G401 (cell line): Measurements from ENCODE around the gene DLEC1. TPM values are rescaled to one million over a fixed set of nuclear protein-coding genes. Genes with fewer than 3 reads are reported as not detected.

Experiments
- DNase-seq: peaks from one replicate; pipeline ENCODE4 v3.0.0-alpha.2; 2015; ENCODE audit warnings: low spot score
- in situ Hi-C: cut with HindIII; loops from 2 replicates; pipeline ENCODE4 v1.10.0; 2016; ENCODE audit warnings: low sequenced_read_pairs, mixed read lengths
- total RNA-seq: library from RNA; depleted of rRNA; stranded (reverse); fragments of >200 nt; shearing (Covaris generic); gene quantifications from 2 replicates; pipeline ENCODE4 v1.2.3, GENCODE V29; 2014; rRNA removed

DLEC1 gene
- not detected in 2 replicates for total RNA-seq

DNA sequence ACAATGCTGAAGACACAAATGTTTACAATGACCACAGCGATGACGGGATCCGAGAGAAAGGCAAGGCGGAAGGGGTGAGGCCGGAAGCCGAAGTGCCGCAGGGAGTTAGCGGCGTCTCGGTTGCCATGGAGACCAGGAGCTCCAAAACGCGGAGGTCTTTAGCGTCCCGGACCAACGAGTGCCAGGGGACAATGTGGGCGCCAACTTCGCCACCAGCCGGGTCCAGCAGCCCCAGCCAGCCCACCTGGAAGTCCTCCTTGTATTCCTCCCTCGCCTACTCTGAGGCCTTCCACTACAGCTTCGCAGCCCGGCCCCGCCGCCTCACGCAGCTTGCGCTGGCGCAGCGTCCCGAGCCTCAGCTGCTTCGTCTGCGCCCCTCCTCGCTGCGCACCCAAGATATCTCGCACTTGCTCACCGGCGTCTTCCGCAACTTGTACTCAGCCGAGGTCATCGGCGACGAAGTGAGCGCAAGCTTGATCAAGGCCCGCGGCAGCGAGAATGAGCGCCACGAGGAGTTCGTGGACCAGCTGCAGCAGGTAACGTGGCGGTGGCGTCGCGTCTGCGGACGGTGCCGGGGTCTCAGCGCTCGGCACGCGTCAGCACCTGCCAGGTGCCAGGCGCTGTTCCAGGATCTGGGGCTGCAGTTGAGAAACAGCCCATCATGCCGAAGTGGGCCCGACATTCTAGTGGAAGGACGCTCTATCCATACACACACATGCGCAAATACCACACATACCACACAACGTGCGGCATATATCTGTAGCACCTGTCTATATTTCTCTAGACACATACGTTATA is at the start of gene DLEC1:
TSS of gene DLEC1 (plus strand) at position 108 of the 798 bp plus-strand sequence. CDS start at position 126, 18 bp downstream.
- no peak for DNase-seq
- in situ Hi-C loops: no loop called here

DNA sequence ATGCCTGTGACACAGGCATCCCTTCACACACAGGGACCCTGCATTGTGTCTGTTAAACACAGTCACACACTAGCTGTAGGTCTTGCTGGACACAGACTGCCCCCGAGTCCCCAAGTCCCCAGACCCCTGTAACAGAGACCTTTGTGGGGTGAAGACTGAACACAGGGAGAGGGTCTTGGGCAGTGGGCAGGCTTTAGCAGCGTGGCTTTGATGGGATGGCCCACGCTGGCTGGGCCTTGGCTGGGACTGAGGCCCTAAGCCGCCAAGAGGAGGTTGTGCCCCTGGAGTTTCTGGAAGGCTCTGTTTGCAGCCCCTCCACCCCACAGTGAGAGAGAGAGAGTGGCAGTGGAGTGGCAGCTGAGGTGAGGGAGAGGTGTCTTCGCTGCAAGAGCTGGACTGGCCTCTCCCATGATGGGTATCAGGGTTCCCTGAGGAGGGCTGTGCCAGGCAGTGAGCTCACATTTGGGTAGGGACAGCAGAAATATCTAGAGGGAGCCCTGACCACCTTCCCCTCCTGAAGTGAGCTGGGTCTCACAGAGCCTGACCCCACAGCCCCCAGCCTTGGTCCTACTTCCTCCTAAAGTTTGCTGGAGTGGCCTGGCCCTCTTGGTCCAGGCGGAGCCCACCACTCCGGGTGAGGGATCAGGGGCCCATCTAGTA is 49.1 kb upstream of the DLEC1 start:
- in situ Hi-C loops: no loop called here
- DNase-seq: no peak

DNA sequence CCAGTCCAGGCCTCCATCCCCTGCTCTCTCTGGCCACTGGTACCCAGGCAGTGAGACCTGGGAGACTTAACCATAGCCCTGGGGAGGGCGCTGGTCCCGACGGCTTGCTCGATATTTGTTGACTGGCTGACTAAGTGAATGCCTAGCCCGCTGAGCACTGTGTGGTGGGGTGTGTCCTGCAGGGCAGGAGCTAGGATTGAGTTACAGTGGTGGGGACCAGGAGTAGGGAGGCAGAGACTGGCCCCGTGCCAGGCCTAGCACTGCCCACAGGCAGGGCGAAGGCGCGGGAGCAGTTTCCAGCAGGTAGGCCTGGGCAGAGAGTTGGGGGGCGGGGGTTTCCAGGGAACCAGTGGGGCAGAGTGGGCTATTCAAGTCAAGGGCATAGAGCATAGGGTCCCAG is 48.5 kb upstream of the DLEC1 start, which contains the start of gene VILL:
TSS of gene VILL (plus strand) at position 260 of the 400 bp plus-strand sequence. CDS start 2,887 bp downstream, outside the sequence.
- in situ Hi-C loops: no loop called here
- DNase-seq: no peak

DNA sequence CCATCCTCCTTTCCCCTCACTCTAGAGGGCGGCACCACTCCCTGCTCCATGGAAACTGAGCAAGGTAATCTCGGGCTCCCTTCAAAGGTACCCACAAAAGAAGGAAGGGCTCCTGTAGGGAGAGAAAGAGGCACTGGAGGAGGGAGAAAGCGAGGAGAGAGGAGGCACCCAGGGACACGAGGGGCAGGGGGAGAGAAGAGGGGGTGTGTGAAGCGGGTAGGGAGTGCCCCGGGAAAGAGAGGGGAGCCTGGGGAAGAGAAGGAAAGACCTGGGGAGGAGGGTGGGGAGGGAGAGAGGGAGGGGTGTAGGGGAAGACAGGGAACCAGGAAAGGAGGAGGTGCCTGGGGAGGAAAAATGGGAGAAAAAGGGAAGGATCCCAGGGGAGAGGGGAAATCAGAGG is 47.9 kb upstream of the DLEC1 start:
- no peak for DNase-seq
- in situ Hi-C loops: no loop called here

DNA sequence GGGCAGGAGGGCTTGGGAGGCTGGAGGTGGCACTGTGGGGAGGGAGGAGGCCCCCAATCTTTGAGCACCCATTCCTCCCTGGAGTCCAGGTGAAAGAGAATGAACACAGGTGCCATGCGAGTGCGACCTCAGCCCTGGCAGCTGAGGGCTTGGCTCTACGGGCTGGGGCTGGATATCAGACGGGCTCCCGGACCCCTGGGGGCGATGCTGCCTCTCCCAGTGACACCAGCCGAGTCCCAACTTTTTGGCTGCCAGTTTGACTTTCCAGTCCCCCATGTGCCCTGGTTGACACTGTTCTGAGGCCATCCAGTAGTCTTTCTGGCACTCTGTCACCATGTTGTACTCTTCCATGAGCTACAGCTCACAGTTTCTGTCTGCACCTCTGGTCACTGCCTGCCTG is 47.2 kb upstream of the DLEC1 start:
- in situ Hi-C loops: no loop called here
- DNase-seq: no peak

DNA sequence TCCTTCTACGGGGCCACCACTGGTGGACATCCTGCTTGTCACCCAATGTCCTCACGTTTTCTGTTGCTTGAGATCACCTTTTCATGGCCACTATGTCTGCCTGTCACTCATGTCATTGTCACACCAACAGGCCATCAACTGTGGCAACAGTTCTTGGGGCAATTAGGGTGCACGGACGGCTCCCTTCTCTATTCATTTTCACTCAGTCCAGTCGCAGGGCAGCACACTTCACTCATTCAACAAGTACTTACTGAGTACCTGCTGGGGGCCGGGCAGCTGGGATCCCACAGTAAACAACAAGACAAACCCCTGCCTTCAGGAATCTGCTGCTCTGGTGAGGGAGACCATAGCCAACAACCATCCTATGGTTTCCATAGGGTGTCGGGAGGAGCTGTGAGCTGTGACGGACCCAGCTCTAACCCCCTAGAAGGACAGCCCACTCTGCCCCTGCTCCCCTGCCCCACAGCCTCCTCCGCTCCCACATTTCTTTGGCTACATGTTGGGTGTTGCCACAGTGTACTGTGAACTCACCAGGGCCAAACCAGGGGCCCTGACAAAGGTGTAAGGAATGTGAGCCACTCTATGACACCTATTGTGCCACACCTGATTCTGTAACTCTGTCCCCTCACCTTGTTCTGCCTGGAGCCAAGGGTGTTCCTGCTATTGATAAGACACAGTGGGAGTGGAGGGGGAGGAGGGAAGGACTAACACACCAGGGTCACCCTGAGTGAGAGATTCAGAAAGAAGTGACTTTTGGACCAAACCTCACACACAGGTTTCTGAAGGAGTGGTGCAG is 46.5 kb upstream of the DLEC1 start:
- in situ Hi-C loops: no loop called here
- no peak for DNase-seq

GRCh38 chr3:37993067-37993455 is 45.9 kb upstream of the DLEC1 start:
- no peak for DNase-seq
- in situ Hi-C loops: no loop called here

GRCh38 chr3:37993460-37993819 is 45.6 kb upstream of the DLEC1 start:
- DNase-seq: no peak
- in situ Hi-C loops: no loop called here

GRCh38 chr3:37993820-37994638 is 45.0 kb upstream of the DLEC1 start:
- peak; percentile 51 for DNase-seq
- in situ Hi-C loops: no loop called here

GRCh38 chr3:37994639-37994972 is 44.4 kb upstream of the DLEC1 start:
- no peak for DNase-seq
- in situ Hi-C loops: no loop called here

DNA sequence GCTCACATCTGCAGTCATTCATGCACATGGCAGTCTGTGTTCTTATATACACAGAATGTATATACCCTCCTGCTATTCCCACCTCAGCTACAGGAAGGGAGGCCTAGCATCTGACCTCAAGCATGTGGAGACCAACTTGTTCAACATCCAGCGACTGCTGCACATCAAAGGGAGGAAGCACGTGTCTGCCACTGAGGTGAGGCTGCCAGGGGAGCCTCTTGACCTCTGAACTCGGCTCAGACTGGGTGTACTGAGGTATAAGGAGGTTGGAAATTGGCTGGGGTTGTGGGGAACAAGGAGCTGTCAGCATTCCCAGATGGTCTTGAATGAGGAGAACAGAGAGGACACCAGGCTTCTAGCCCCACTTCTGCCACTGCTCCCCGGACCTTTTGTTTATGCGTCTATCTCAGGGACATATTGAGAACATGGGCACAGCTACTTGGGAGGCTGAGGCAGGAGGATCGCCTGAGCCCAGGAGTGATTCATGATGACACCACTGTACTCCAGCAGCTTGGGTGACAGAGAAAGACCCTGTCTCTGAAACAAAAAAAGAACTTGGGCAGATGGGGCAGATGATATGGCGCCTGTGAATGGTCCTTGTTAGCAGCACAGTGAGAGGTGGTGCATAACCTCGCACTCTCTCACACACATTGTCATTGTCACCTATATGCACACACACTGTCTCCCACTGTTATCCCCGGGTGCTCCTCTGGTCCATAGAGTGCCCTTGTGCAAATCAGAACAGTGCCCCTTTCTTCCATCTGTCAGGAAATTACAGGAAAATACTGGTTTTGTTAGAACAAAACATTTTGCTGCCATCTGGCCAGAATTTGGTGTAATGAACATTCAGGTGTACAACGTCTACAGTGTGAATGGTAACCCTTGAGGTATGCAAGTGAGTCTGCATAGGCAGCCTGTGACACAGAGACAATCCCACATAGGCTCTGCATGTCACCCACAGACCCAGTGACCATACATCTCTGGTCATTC is 43.1 kb upstream of the DLEC1 start:
- in situ Hi-C loops: no loop called here
- peak; percentile 93 for DNase-seq

DNA sequence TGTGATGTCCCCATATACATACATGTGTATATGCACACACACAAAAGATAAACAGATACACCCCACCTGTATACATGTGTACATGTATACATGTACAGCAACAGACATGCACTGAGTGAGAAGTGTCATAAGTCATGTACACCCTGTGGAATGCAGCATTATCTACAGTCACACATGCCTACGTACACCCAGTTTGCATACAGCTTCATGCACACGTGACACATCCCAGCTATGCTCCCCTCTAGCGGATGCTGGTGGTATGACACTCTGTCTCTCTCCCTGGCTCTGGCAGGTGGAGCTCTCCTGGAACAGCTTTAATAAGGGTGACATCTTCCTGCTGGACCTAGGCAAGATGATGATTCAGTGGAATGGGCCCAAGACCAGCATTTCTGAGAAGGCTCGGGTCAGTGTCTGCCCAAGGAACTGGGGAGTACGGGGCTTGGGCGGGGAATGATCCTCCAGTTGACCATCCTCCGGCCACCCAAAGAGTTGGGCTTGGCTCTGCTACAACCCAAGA is 42.2 kb upstream of the DLEC1 start:
- in situ Hi-C loops: no loop called here
- DNase-seq: peak; percentile 77

DNA sequence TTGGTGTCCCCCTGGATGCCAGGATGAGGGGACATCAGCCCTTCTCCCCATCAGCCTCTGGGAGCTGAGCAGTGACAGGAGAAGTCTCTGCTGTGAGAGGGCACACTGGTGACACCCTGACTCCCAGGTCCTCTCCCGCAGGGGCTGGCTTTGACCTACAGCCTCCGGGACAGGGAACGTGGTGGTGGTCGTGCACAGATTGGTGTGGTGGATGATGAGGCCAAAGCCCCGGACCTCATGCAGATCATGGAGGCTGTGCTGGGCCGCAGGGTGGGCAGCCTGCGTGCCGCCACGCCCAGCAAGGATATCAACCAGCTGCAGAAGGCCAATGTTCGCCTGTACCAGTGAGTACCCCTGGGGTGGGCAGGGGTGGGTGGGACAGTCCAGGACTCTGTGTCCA is 41.7 kb upstream of the DLEC1 start:
- in situ Hi-C loops: no loop called here
- no peak for DNase-seq

DNA sequence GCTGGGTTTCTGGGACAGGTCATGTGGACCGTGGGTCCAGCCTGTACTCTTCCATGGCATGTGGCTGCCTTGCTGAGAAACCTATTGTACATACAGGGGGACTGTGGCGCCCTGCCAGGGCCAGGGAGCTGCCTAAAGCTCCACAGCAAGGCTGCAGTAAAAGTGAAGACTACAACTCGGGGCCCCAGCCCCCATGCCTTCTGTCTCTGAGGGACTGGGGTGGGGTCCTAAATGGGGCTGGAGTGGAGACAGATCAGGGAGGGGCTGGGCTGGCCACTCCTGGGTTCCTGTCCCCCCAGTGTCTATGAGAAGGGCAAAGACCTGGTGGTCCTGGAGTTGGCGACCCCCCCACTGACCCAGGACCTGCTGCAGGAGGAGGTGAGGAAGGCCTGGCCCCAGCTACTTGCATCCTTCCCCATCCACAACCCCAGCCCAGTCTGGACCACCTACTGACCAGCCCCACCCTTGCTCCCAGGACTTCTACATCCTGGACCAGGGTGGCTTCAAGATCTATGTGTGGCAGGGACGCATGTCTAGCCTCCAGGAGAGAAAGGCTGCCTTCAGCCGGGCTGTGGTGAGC is 41.1 kb upstream of the DLEC1 start:
- no peak for DNase-seq
- in situ Hi-C loops: no loop called here

DNA sequence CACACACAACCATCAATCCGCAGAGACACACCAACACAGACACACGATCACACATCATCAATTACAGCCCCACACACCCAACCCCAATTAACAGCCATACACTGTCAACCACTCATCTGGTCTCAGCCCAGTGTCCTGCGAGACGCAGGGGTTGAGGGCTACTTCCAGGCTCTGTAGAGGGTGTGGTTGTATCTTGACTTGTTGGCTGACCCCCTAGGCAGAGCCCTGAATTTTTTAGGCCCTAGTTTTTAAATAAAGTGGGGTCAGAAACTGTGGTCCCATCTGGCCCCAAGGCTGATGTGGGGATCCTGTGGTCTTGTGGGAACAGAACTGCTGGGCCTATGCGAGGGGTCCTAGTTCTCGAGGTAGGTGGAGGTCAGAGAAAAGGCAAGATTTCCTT is 39.2 kb upstream of the DLEC1 start:
- no peak for DNase-seq
- in situ Hi-C loops: no loop called here

DNA sequence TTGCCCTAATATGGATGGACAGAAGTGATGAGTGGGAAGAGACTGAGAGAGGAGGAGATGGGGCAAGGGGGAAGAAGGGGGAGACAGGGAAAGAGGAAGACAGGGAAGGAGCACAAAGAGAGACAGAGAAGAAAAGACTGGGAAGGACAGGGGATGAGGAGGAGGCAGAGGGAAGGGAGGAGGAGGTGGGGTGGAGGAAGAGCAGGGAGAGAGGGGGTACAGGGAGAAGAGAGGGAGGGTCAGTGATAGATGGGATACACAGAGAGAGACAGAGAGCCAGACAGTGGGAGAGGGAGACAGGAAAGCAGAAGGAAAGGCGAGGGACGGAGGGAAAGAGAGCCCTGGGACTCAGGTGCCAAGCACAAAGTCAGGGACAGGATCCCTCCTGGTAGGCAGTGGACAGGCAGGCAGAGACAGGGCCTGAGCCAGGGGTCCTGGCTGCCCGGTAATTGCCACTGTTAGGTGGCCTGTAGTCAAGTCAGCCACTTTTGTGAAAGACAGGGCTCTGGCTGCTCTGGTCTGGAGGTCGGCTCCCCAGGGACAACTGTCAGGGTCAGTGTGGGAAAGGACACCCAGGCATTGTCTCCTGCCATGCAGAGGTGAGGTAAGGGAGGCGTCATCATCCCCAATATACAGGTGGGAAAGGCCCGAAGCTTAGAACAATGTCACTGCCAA is 38.6 kb upstream of the DLEC1 start:
- no peak for DNase-seq
- in situ Hi-C loops: no loop called here

DNA sequence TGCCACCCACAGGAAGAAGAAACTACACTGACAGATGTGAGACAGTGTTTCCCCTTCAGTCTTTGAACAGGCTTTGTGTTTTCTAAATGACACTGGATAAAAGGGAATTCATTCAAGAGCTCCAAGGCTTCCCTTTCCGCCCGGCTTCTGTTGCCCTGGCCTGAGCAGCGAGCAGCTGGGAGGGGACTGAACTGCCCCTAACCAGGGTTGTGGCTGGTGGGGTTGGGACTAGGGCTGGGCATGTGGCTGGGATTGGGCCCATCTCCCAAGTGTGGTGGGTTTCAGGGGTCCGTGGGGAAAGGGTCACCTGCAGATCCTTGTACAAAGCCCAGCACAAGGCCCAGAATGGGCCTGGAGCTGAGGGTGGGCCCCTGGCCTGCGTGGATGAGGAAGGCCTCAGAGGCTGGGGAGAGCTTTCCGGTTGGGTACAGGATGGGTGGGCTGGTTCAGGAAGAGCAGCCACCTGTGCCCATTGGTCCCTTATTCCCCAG is 38.0 kb upstream of the DLEC1 start:
- DNase-seq: no peak
- in situ Hi-C loops: no loop called here
